Hepatocyte (in vitro differentiated cells): ENCODE measurements around the gene TRAF7.

ENCODE experiments used
- CTCF ChIP-seq: fragments of 200-600 bp; sonication (generic); IDR thresholded peaks from 2 replicates; pipeline ENCODE4 v1.5.1; 2016; ENCODE audit warnings: antibody characterized with exemption, mild to moderate bottlenecking; ENCODE audit not compliant: poor library complexity
- EZH2 ChIP-seq: fragments of 200-600 bp; sonication (generic); IDR thresholded peaks from 2 replicates; pipeline ENCODE4 v1.6.1; 2016; ENCODE audit warnings: antibody characterized with exemption, mild to moderate bottlenecking, borderline replicate concordance
- EZH2phosphoT487 ChIP-seq: fragments of 200-600 bp; sonication (generic); IDR thresholded peaks from one replicate; pipeline ENCODE4 v1.6.1; 2018; ENCODE audit warnings: antibody characterized with exemption, mild to moderate bottlenecking, low read depth, moderate library complexity; ENCODE audit not compliant: unreplicated experiment, severe bottlenecking

- no peak for TF ChIP-seq CTCF
- no peak for TF ChIP-seq EZH2
- no peak for TF ChIP-seq EZH2phosphoT487
Measured at GRCh38 chr16:2184962-2185361, 29.4 kb downstream of the TRAF7 start.
